HepG2 (cell line): ENCODE measurements around the gene MOGAT3. TPM values are rescaled to one million over a fixed set of nuclear protein-coding genes. Genes with fewer than 3 reads are reported as not detected.

ENCODE experiments used
- DPF2 ChIP-seq: sonication (generic); formaldehyde crosslinking; IDR thresholded peaks from 2 replicates; pipeline ENCODE4 v1.4.0; 2020; ENCODE audit warnings: mild to moderate bottlenecking, low read depth, missing genetic modification reagents, borderline replicate concordance
- HOXA9 ChIP-seq: sonication (generic); formaldehyde crosslinking; IDR thresholded peaks from 2 replicates; pipeline ENCODE4 v1.8.1; 2022; ENCODE audit warnings: missing genetic modification reagents, mild to moderate bottlenecking, moderate library complexity, borderline replicate concordance
- NR1H2 ChIP-seq: sonication (generic); formaldehyde crosslinking; IDR thresholded peaks from 2 replicates; pipeline ENCODE4 v1.8.1; 2022; ENCODE audit warnings: low read depth, missing genetic modification reagents, borderline replicate concordance
- POLR2AphosphoS5 ChIP-seq: IDR thresholded peaks from 2 replicates; pipeline ENCODE4 v1.6.1; 2012; ENCODE audit warnings: low read depth, low read length
- SALL2 ChIP-seq: sonication (generic); formaldehyde crosslinking; IDR thresholded peaks from 2 replicates; pipeline ENCODE4 v1.8.1; 2023; ENCODE audit warnings: mild to moderate bottlenecking, missing genetic modification reagents, inconsistent platforms
- SOX5 ChIP-seq: IDR thresholded peaks from 2 replicates; pipeline ENCODE4 v1.6.1; 2016; ENCODE audit warnings: borderline replicate concordance
- TCF12 ChIP-seq, 2 experiments: fragments of 450-650 bp in 1 of 2; sonication (generic) in 1 of 2; formaldehyde crosslinking in 1 of 2; IDR thresholded peaks; 2 replicates each; pipeline versions ENCODE4 v1.6.1 to v1.8.0; 2017 to 2022; ENCODE audit warnings: antibody characterized with exemption in 1 of 2, mild to moderate bottlenecking in 1 of 2, missing genetic modification reagents in 1 of 2, moderate library complexity in 1 of 2
- TP53 ChIP-seq: sonication (generic); formaldehyde crosslinking; conservative IDR thresholded peaks from 2 replicates; pipeline ENCODE4 v1.4.0; 2020; ENCODE audit warnings: missing genetic modification reagents
- ZBTB1 ChIP-seq: sonication (generic); formaldehyde crosslinking; IDR thresholded peaks from 2 replicates; pipeline ENCODE4 v1.4.0; 2020; ENCODE audit warnings: missing genetic modification reagents, borderline replicate concordance
- ZNF205 ChIP-seq: IDR thresholded peaks from 2 replicates; pipeline ENCODE4 v1.6.1; 2018; ENCODE audit warnings: missing biosample characterization, missing genetic modification reagents
- ZNF530 ChIP-seq: sonication (generic); formaldehyde crosslinking; IDR thresholded peaks from 2 replicates; pipeline ENCODE4 v1.5.0; 2020; ENCODE audit warnings: low read depth, mild to moderate bottlenecking, missing genetic modification reagents
- ZNF550 ChIP-seq: sonication (generic); formaldehyde crosslinking; IDR thresholded peaks from 2 replicates; pipeline ENCODE4 v1.4.0; 2020; ENCODE audit warnings: mild to moderate bottlenecking, missing genetic modification reagents, borderline replicate concordance
- ZNF557 ChIP-seq: sonication (generic); formaldehyde crosslinking; IDR thresholded peaks from 2 replicates; pipeline ENCODE4 v1.4.0; 2020; ENCODE audit warnings: missing genetic modification reagents
- ZNF746 ChIP-seq: sonication (generic); formaldehyde crosslinking; IDR thresholded peaks from 2 replicates; pipeline ENCODE4 v1.8.0; 2022; ENCODE audit warnings: mild to moderate bottlenecking, missing genetic modification reagents
- ZSCAN30 ChIP-seq: sonication (generic); formaldehyde crosslinking; IDR thresholded peaks from 2 replicates; pipeline ENCODE4 v1.5.0; 2020; ENCODE audit warnings: mild to moderate bottlenecking, missing genetic modification reagents
- polyA plus RNA-seq, 8 experiments: library from polyadenylated mRNA; depleted of rRNA in 3 of 8; stranded (reverse) in 7 of 8; unstranded in 1 of 8; fragments of >200 nt; fragmentation: Illumina TruSeq in 4 of 8; extraction: Trizol in 4 of 8; gene quantifications; 2 replicates each; pipeline versions ENCODE4 v1.2.1 to v1.2.3, GENCODE V29; 2011 to 2016; ENCODE audit warnings: low read depth in 4 of 8, missing spikeins in 1 of 8, mixed read lengths in 1 of 8; ENCODE audit not compliant: insufficient read depth in 1 of 8
- total RNA-seq, 5 experiments: library from RNA; depleted of rRNA; stranded (reverse); fragments of >200 nt; fragmentation: Illumina TruSeq; extraction: Trizol; gene quantifications; 2 replicates each; pipeline ENCODE4 v1.2.3, GENCODE V29; 2016; ENCODE audit warnings: low read depth in 1 of 5
- TF ChIP-seq, protein P1 (sequence below): sonication (generic); formaldehyde crosslinking; IDR thresholded peaks from 2 replicates; pipeline ENCODE4 v1.8.0; 2022; ENCODE audit warnings: missing genetic modification reagents, mild to moderate bottlenecking, inconsistent platforms, borderline replicate concordance
- TF ChIP-seq, protein P2 (sequence below): sonication (generic); formaldehyde crosslinking; IDR thresholded peaks from 2 replicates; pipeline ENCODE4 v1.4.0; 2020; ENCODE audit warnings: missing genetic modification reagents
- TF ChIP-seq, protein P3 (sequence below): sonication (generic); formaldehyde crosslinking; IDR thresholded peaks from 2 replicates; pipeline ENCODE4 v1.5.0; 2020; ENCODE audit warnings: missing genetic modification reagents
- TF ChIP-seq, protein P4 (sequence below): sonication (generic); formaldehyde crosslinking; IDR thresholded peaks from 2 replicates; pipeline ENCODE4 v1.4.0; 2020; ENCODE audit warnings: missing genetic modification reagents, borderline replicate concordance

Gene MOGAT3
- total and polyA plus RNA-seq, 2 of the 13 experiments (the other 11 are each of a cell fraction or from before 2014, with no cell fraction given) = 22.5 to 30.5 TPM

DNA sequence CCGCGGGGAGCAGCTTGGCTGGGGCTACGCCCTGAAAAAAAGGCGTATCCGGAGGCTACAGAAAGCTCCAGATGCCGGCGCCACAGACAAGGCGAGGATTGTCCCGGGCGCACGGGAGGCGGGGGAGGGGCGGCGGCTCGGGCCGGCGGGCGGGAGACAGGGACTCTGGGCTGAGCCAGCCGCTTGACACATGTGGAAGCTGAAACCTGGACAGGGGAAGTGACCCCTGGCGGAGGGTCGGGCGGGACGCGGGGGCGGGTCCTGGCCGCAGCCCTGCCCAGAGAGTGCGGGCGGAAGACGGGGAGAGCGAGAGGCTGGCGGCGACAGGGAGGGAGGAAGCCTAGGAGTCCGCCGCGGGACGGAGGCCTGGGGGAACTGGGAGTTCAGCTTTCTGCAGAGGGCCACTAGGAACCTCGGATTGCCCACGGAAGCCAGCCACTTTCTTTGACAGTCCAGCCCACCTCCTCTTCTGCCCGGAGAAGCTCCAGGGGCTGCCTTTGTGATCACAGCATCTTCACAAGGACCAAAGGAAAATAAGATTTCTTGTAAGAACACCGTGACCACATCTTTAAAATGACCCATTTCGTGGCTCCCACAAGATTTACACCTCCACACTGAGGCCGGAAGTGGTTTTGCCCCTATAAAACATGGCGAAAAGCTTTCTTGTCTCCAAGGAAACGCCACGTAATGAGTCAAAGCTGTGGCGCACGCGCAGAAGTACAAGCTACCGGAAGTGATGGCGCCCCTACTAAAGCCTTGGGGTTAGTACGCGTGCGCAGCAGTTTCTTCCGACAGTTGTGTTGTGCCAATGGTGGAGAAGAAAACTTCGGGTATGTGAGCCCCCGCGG is 16.8 kb upstream of the MOGAT3 start, which contains the start of the genes PLOD3 and ZNHIT1 (continued):
- TF ChIP-seq, protein P1, sequence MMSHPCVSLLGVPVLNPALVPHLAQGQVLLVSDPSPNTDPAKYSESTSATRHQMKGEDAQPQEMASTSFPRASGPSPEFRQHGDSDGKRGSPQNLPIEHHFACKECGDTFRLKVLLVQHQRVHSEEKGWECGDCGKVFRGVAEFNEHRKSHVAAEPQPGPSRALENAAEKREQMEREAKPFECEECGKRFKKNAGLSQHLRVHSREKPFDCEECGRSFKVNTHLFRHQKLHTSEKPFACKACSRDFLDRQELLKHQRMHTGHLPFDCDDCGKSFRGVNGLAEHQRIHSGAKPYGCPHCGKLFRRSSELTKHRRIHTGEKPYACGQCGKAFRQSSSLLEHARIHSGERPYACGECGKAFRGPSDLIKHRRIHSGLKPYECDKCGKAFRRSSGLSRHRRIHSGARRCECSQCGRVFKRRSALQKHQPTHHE = no peak; the same call in 1 of the 2 replicates
- no peak for TF ChIP-seq NR1H2 (CRISPR knock-in tag)
- TF ChIP-seq ZNF530 = no peak
- TF ChIP-seq ZNF746 (CRISPR knock-in tag) = 0 out of 2 replicates have a peak, but pooled peaks have one; percentile 26
- TF ChIP-seq SOX5 = 0 out of 2 replicates have a peak, but pooled peaks have one; percentile 22
- TF ChIP-seq ZSCAN30 (CRISPR knock-in tag) = no peak
- TF ChIP-seq DPF2 = no peak
- TF ChIP-seq, protein P2, sequence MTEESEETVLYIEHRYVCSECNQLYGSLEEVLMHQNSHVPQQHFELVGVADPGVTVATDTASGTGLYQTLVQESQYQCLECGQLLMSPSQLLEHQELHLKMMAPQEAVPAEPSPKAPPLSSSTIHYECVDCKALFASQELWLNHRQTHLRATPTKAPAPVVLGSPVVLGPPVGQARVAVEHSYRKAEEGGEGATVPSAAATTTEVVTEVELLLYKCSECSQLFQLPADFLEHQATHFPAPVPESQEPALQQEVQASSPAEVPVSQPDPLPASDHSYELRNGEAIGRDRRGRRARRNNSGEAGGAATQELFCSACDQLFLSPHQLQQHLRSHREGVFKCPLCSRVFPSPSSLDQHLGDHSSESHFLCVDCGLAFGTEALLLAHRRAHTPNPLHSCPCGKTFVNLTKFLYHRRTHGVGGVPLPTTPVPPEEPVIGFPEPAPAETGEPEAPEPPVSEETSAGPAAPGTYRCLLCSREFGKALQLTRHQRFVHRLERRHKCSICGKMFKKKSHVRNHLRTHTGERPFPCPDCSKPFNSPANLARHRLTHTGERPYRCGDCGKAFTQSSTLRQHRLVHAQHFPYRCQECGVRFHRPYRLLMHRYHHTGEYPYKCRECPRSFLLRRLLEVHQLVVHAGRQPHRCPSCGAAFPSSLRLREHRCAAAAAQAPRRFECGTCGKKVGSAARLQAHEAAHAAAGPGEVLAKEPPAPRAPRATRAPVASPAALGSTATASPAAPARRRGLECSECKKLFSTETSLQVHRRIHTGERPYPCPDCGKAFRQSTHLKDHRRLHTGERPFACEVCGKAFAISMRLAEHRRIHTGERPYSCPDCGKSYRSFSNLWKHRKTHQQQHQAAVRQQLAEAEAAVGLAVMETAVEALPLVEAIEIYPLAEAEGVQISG (CRISPR knock-in tag) = peak; percentile 92
- peak; percentile 79 for TF ChIP-seq SALL2 (CRISPR knock-in tag)
- TF ChIP-seq, protein P3, sequence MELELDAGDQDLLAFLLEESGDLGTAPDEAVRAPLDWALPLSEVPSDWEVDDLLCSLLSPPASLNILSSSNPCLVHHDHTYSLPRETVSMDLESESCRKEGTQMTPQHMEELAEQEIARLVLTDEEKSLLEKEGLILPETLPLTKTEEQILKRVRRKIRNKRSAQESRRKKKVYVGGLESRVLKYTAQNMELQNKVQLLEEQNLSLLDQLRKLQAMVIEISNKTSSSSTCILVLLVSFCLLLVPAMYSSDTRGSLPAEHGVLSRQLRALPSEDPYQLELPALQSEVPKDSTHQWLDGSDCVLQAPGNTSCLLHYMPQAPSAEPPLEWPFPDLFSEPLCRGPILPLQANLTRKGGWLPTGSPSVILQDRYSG = peak; percentile 71; the same call in 1 of the 2 replicates
- TF ChIP-seq ZNF205 = no peak
- no peak for TF ChIP-seq TP53 (CRISPR knock-in tag)
- TF ChIP-seq ZBTB1 (CRISPR knock-in tag) = no peak
- TF ChIP-seq, protein P4, sequence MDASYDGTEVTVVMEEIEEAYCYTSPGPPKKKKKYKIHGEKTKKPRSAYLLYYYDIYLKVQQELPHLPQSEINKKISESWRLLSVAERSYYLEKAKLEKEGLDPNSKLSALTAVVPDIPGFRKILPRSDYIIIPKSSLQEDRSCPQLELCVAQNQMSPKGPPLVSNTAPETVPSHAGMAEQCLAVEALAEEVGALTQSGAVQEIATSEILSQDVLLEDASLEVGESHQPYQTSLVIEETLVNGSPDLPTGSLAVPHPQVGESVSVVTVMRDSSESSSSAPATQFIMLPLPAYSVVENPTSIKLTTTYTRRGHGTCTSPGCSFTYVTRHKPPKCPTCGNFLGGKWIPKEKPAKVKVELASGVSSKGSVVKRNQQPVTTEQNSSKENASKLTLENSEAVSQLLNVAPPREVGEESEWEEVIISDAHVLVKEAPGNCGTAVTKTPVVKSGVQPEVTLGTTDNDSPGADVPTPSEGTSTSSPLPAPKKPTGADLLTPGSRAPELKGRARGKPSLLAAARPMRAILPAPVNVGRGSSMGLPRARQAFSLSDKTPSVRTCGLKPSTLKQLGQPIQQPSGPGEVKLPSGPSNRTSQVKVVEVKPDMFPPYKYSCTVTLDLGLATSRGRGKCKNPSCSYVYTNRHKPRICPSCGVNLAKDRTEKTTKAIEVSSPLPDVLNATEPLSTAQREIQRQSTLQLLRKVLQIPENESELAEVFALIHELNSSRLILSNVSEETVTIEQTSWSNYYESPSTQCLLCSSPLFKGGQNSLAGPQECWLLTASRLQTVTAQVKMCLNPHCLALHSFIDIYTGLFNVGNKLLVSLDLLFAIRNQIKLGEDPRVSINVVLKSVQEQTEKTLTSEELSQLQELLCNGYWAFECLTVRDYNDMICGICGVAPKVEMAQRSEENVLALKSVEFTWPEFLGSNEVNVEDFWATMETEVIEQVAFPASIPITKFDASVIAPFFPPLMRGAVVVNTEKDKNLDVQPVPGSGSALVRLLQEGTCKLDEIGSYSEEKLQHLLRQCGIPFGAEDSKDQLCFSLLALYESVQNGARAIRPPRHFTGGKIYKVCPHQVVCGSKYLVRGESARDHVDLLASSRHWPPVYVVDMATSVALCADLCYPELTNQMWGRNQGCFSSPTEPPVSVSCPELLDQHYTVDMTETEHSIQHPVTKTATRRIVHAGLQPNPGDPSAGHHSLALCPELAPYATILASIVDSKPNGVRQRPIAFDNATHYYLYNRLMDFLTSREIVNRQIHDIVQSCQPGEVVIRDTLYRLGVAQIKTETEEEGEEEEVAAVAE (CRISPR knock-in tag) = peak; percentile 71; the same call in 1 of the 2 replicates
- TF ChIP-seq ZNF557 (CRISPR knock-in tag) = 0 out of 2 replicates have a peak, but pooled peaks have one; percentile 40
- TF ChIP-seq TCF12 (IDR thresholded peaks at IDR 0.05) = no peak
- peak; percentile 70; the same call in 1 of the 2 replicates for TF ChIP-seq TCF12 (CRISPR knock-in tag; IDR thresholded peaks at IDR 0.05)
- TF ChIP-seq ZNF550 (CRISPR knock-in tag) = no peak
- TF ChIP-seq POLR2AphosphoS5 = peak; percentile 60; the same call in 1 of the 2 replicates
- no peak for TF ChIP-seq HOXA9 (CRISPR knock-in tag)
